ENCODE data around the gene SLC38A9.

DNA sequence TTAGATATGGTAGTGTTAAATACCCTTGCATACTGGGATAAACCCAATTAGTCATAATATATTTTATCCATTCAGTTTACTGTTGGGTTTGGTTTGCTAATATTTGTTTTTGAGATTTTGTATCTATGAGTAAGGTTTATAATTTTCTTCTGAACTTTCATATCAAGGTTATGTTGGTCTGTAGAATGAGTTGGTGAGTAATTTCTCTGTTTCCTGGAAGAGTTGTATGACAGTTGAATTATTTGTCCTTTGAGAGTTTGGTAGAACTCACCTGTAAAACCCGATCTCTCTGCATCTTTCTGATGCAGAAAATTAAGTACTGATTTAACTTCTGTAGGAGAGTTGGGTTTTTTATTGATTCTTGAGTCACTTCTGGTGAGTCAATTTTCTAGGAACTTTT, 46.1 kb upstream of the SLC38A9 start:
- TF ChIP-seq, protein P1, sequence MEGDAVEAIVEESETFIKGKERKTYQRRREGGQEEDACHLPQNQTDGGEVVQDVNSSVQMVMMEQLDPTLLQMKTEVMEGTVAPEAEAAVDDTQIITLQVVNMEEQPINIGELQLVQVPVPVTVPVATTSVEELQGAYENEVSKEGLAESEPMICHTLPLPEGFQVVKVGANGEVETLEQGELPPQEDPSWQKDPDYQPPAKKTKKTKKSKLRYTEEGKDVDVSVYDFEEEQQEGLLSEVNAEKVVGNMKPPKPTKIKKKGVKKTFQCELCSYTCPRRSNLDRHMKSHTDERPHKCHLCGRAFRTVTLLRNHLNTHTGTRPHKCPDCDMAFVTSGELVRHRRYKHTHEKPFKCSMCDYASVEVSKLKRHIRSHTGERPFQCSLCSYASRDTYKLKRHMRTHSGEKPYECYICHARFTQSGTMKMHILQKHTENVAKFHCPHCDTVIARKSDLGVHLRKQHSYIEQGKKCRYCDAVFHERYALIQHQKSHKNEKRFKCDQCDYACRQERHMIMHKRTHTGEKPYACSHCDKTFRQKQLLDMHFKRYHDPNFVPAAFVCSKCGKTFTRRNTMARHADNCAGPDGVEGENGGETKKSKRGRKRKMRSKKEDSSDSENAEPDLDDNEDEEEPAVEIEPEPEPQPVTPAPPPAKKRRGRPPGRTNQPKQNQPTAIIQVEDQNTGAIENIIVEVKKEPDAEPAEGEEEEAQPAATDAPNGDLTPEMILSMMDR (IDR thresholded peaks at IDR 0.05) = no peak
- no peak for TF ChIP-seq EP300 (IDR thresholded peaks at IDR 0.05)
